Gastroesophageal sphincter (tissue), 3 donors: Measurements from ENCODE around the gene GID4.

Experiments used
- CTCF ChIP-seq, 4 experiments: fragments of 200-600 bp in 2 of 4; fragments of 450-650 bp in 2 of 4; sonication (generic) in 1 of 4; IDR thresholded peaks; one replicate each; pipeline ENCODE4 v1.5.1; 2017 to 2019; ENCODE audit warnings: antibody characterized with exemption in 4 of 4, mild to moderate bottlenecking in 2 of 4, moderate library complexity in 2 of 4
- POLR2A ChIP-seq, 2 donors: fragments of 450-650 bp; IDR thresholded peaks; one replicate each; pipeline ENCODE4 v1.6.1; 2017; ENCODE audit warnings: antibody characterized with exemption in 2 of 2, mild to moderate bottlenecking in 2 of 2, moderate library complexity in 1 of 2
- POLR2AphosphoS5 ChIP-seq: sonication (generic); formaldehyde crosslinking; IDR thresholded peaks from one replicate; pipeline ENCODE4 v1.6.1; 2017; ENCODE audit warnings: antibody characterized with exemption

DNA sequence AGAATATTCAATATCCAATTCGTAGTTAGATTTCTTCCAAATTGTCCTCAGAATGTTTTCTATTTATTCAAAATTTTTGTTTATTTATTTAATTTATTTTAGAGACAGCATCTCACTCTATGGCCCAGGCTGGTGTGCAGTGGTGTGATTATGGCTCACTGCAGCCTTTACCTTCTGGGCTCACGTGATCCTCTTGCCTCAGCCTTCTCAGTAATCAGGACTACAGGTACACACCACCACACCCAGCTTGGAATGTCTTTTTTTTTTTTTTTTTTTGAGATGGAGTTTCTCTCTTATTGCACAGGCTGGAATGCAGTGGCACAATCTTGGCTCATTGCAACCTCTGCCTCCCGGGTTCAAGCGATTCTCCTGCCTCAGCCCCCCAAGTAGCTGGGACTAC is 45.0 kb downstream of the GID4 start:
- no peak for TF ChIP-seq CTCF (IDR thresholded peaks at IDR 0.05)
- no peak for TF ChIP-seq POLR2A (IDR thresholded peaks at IDR 0.05)
- no peak for TF ChIP-seq POLR2AphosphoS5
